ENCODE measurements around the gene SP2.

Gene SP2

GRCh38 chr17:47901423-47901822 is 5.4 kb downstream of the SP2 start:
- Histone ChIP-seq H4K20me1 (ENCODE audit: insufficient read depth, low read length) (no peaks in the 10 kb centered on the region; the same call in 1 of the 2 replicates), H3K9me3 (ENCODE audit: insufficient read depth, low read length) (no peaks in the 10 kb centered on the region), H2AFZ (ENCODE audit: low read depth, low read length) (no peak overlapping the region), H3K4me1 (ENCODE audit: low read length) (peaks cover 15% of the 10 kb centered on the region), H3K4me3 (ENCODE audit: low read length) (no peak overlapping the region), H3K79me2 (ENCODE audit: low read length) (peaks cover 17% of the 10 kb centered on the region), H3K4me2 (ENCODE audit: low read length) (no peak overlapping the region), H3K27me3 (ENCODE audit: low read depth, low read length) (no peaks in the 10 kb centered on the region), H3K27ac (ENCODE audit: low read length) (no peak overlapping the region), H3K36me3 (replicated peaks; ENCODE audit: low read depth, low read length) (peaks cover 6% of the 10 kb centered on the region), H3K9ac (ENCODE audit: low read length) (no peak overlapping the region)
- TF ChIP-seq CTCF (IDR thresholded peaks at IDR 0.05; ENCODE audit: low read depth, low read length) (no peak), EZH2phosphoT487 (IDR thresholded peaks at IDR 0.05; ENCODE audit: low read depth) (no peak)

- H3K27ac ChIP-seq (ENCODE audit: low read length) = no peak overlapping the region
- peaks cover 9% of the 10 kb centered on the region for H3K79me2 ChIP-seq (ENCODE audit: low read length)
- H3K36me3 ChIP-seq (replicated peaks; ENCODE audit: low read depth, low read length) = peaks cover 6% of the 10 kb centered on the region
- H3K9ac ChIP-seq (ENCODE audit: low read length) = no peak overlapping the region
- H3K4me1 ChIP-seq (ENCODE audit: low read length) = peaks cover 12% of the 10 kb centered on the region
- no peaks in the 10 kb centered on the region for H3K27me3 ChIP-seq (ENCODE audit: low read depth, low read length)
- H3K4me3 ChIP-seq (ENCODE audit: low read length) = no peak overlapping the region
- TF ChIP-seq CTCF (IDR thresholded peaks at IDR 0.05; ENCODE audit: low read depth, low read length) = no peak
- TF ChIP-seq EZH2phosphoT487 (IDR thresholded peaks at IDR 0.05; ENCODE audit: low read depth) = no peak
- no peaks in the 10 kb centered on the region; the same call in 1 of the 2 replicates for H4K20me1 ChIP-seq (ENCODE audit: insufficient read depth, low read length)
- H3K9me3 ChIP-seq (ENCODE audit: insufficient read depth, low read length) = no peaks in the 10 kb centered on the region
- no peak overlapping the region for H3K4me2 ChIP-seq (ENCODE audit: low read length)
- no peak overlapping the region for H2AFZ ChIP-seq (ENCODE audit: low read depth, low read length)
Observed at GRCh38 chr17:47902039-47902744, 6.2 kb downstream of the SP2 start.

GRCh38 chr17:47905221-47905733 is 9.2 kb downstream of the SP2 start:
- Histone ChIP-seq H3K36me3 (replicated peaks; ENCODE audit: low read depth, low read length) (no peaks in the 10 kb centered on the region), H3K79me2 (ENCODE audit: low read length) (no peaks in the 10 kb centered on the region; the same call in 1 of the 2 replicates), H3K9ac (ENCODE audit: low read length) (no peak overlapping the region), H3K9me3 (ENCODE audit: insufficient read depth, low read length) (no peaks in the 10 kb centered on the region), H4K20me1 (ENCODE audit: insufficient read depth, low read length) (no peaks in the 10 kb centered on the region), H2AFZ (ENCODE audit: low read depth, low read length) (no peak overlapping the region), H3K4me2 (ENCODE audit: low read length) (no peak overlapping the region), H3K27ac (ENCODE audit: low read length) (no peak overlapping the region), H3K4me3 (ENCODE audit: low read length) (no peak overlapping the region), H3K27me3 (ENCODE audit: low read depth, low read length) (no peaks in the 10 kb centered on the region), H3K4me1 (ENCODE audit: low read length) (peaks cover 3% of the 10 kb centered on the region; the same call in 1 of the 2 replicates)
- TF ChIP-seq EZH2phosphoT487 (IDR thresholded peaks at IDR 0.05; ENCODE audit: low read depth) (no peak), CTCF (IDR thresholded peaks at IDR 0.05; ENCODE audit: low read depth, low read length) (no peak)

GRCh38 chr17:47906443-47906842 is 10.4 kb downstream of the SP2 start:
- Histone ChIP-seq H3K9ac (ENCODE audit: low read length) (no peak overlapping the region), H3K27ac (ENCODE audit: low read length) (no peak overlapping the region), H4K20me1 (ENCODE audit: insufficient read depth, low read length) (no peaks in the 10 kb centered on the region), H3K79me2 (ENCODE audit: low read length) (no peaks in the 10 kb centered on the region; the same call in 1 of the 2 replicates), H3K4me3 (ENCODE audit: low read length) (no peak overlapping the region), H3K9me3 (ENCODE audit: insufficient read depth, low read length) (no peaks in the 10 kb centered on the region), H3K4me2 (ENCODE audit: low read length) (no peak overlapping the region), H3K36me3 (replicated peaks; ENCODE audit: low read depth, low read length) (no peaks in the 10 kb centered on the region), H3K4me1 (ENCODE audit: low read length) (no peaks in the 10 kb centered on the region), H2AFZ (ENCODE audit: low read depth, low read length) (no peak overlapping the region), H3K27me3 (ENCODE audit: low read depth, low read length) (no peaks in the 10 kb centered on the region)
- no peak for TF ChIP-seq CTCF (IDR thresholded peaks at IDR 0.05; ENCODE audit: low read depth, low read length)
- TF ChIP-seq EZH2phosphoT487 (IDR thresholded peaks at IDR 0.05; ENCODE audit: low read depth) = no peak

Measured in OCI-LY3 (cell line).